Amygdala (tissue), 56 donors: ENCODE measurements around the gene TMPRSS13.
"Not testable (repeated sequence)": the region's sequence is repeated elsewhere in the genome, so short reads cannot be mapped to it uniquely, and the experiment has no call there.

Experiments
- DNase-seq, 56 donors: peaks; one replicate each; lab custom pipeline; 2025; lab: John Stamatoyannopoulos, UW

The TMPRSS13 gene

DNA sequence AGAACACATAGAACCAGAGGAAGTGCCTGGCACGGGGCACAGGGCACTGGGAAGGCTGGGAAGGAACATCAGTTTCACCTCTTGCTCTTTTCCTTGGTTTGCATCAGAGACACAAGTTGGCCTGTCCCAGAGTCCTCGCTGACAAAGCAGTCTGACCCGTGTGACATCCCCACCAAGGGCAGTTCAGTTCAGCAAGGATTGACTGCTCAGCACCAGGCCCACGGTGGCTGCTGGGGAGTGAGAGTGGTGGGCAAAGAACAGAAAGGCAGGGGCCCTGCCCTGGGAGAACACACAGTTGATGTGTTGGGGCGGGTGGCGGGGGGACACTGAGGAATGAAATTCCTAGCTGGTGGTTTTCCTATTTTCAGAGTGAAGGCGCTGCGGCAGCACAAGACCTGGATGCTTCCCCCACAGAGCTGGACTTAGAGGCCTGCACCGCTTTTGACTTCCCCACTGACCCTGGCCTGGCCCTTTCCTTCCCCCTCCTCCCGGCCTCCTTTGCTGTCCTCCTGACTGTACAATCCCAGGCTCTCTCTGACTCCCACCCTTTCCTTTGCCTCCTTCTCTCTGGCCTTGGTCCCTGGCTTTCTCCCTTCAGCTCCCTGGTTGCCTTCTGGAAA lies 2.2 kb upstream of the TMPRSS13 start:
- no peak for DNase-seq

DNA sequence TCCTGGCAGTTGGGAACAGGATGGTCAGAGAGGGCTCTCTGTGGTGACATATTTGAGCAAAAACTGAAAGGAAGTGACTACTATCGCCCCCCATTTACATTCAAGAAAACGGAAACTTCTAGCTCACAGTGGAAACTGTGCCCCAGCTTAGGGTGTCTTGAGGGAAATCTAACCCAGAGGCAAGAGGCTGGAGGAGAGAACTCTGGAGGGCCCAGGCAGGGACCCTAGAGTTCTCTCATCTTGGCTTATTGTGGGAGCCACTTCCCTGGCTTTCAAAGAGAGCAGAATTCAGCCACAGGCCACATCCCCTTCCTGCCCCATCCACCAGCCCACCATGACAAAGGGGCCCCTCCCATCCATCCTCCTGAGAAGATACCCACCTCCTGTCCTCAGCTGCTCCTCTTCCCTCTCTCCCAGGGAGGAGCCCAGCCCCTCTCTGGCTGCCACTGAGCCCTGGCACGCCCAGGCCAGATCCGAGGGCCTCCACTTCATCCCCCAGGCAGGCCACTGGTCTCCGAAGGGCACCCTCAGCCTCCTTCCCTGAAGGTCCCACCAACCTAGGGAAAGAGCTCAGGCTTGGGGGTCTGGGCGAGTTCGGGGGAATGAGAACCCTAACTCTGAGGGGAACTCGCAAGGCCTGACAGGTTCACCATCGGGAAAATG lies 1.6 kb upstream of the TMPRSS13 start:
- no peak for DNase-seq

DNA sequence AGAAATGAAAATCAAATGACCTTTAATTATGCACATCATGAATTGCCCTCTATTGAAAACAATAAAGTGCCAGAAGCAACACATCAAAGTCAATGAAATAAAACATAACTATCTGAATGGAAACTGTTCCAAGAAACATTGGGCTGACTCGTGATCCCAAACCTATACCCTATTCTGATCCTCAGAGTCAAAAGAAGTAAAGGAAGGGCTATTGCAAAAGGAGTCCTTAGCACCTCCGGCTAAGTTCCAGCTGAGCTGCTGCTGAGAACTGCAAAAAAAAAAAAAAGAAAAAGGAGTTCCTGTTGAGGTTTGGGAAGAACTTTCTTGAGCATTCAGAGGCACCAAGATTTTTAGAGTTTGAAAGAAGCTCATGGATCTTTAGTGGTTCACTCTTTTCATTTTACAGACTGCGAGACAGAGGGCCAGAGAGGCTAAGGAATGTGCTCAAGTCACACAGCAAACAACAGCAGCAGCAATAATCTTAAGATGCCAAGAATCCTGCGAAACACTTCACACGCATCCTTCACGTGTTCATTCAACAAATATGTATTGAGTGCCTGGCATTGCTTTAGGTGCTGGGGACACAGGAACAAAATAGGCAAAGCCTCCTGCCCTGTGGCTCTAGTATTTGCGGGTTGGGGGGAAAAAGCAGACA lies 841 bp upstream of the TMPRSS13 start:
- no peak for DNase-seq

DNA sequence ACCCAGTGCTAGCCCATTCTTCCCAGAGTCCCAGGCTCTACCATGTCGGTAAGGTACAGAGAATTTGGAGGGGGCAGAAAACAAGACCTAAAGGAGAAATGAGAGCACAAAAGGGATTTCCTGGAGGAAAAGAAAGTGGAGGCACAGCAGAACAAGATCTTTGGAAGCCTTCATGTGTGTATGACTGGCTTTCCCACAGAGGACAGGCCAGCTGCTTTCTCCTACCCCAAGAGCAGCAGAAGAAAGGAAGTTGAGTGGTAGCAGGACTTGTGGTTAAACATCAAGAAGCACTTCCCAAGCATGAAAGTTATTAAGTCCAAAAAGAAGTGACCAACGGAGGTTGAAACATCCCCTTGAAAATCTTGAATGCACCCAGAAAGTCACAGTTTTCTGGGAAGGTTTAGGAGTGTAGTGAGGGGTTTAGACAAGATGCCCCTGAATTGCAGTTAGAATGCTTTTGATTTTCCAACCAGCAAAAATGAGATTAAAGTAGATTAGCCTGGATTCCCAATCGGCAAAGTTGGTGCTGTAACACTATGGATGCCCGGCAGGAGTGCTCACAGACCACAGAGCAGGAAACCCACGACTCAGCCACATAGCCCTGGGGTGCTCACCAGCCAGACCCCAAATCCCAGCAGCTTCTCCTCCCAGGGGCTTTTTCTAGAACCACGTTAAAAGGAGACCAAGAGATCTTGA lies 608 bp downstream of the TMPRSS13 start:
- no peak for DNase-seq

DNA sequence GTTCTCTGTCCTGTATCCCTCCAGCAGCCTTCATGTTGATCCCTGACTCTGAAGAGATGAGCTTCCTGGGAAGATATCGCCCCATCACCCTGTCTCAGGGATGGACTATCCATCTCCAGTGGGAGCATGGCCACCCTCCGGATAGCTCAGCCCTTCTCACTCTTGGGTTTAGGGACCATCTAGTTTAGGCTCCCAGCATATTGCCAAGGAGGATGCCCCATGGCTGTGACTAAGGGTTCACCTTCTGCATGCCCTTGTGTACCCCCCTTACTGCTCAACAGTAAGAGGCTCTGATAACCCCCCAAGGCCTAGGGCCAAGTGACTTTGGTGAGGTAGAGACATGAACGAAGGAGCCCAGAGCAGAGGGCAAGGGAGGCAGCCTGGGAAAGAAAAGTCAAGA lies 1.3 kb downstream of the TMPRSS13 start:
- DNase-seq: no peak

GRCh38 chr11:117926166-117926565 lies 3.0 kb downstream of the TMPRSS13 start:
- not testable (repeated sequence) for DNase-seq

GRCh38 chr11:117925198-117925925 lies 3.8 kb downstream of the TMPRSS13 start:
- no peak for DNase-seq

DNA sequence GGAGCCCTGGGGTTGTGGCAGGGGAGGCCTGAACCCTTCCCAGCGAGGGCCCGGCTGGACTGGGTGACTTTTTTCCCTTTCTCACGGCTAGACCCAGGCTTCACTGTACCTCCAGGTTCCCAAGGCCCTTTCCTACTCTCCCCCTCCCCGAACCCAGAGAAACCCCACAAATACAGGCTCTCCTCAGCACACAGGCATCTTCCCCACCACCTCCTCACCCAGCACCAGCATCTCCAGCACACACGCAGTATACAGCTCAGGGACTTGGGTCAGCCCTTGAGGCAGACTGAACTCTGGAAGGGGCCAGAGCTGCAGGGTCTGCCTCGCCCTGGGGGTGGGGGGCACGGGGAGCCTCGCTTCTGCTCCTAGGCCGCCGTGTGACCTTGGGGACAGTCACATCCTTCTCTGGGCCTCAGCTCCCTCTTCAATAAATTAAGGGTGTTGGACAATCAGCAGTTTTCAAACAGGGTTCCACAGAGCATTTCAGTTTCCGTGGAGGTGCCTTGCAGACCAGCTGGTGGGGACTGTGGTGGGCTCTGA lies 4.5 kb downstream of the TMPRSS13 start:
- DNase-seq: no peak

DNA sequence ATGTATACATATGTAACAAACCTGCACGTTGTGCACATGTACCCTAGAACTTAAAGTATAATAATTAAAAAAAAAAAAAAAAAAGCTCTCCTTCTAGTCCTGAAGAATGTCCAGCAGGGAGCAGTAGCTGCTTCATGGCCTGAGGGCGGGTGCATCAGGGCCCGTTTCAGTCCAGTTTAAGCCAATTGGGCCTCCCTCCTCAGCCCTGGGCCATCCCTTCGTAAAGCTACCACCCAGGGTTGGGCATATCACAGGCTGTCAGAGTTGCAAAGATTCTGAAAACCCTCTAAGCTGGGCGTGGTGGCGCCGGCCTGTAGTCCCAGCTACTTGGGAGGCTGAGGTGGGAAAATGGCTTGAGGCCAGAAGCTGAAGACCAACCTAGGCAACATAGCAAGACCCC lies 5.4 kb downstream of the TMPRSS13 start:
- no peak for DNase-seq

DNA sequence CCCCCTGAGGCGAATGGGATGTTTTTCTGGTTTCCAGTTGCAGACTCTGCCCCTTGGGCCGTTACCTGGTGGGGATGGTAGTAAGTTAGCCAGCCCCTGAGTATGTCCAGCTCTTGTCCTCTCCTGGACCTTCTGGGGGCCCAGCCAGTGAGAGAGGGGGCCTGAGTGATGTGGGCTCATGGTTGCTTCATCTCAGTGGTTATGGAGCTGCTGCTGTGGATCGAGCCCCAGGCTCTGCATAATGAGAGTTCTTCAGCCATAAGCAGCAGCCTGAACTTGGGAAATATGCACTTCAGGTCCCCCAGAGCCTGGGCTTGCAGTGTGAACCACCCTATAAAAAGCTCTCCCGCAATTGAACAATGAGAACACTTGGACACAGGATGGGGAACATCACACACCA lies 5.9 kb downstream of the TMPRSS13 start:
- DNase-seq: no peak

DNA sequence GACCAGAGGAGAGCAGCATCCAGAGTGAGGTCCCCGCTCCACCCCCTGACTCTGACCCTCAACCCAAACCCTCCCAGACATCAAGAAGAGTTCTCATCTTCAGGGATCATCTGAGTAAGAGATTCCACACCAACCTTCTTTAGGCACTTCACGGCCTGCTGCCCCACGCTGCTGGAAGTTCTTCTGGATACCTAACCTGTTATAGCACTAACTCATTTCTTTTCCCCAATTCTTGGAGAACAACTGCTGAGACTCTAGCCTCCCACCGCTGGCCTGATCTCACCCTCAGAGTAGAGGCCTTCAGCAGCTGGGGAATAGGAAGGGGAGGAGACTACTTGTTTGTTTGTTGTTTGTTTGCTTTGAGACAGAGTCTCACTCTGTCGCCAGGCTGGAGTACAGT lies 7.3 kb downstream of the TMPRSS13 start:
- no peak for DNase-seq

GRCh38 chr11:117921456-117921855 lies 7.7 kb downstream of the TMPRSS13 start:
- DNase-seq: no peak

GRCh38 chr11:117919781-117920221 lies 9.4 kb downstream of the TMPRSS13 start:
- no peak for DNase-seq

DNA sequence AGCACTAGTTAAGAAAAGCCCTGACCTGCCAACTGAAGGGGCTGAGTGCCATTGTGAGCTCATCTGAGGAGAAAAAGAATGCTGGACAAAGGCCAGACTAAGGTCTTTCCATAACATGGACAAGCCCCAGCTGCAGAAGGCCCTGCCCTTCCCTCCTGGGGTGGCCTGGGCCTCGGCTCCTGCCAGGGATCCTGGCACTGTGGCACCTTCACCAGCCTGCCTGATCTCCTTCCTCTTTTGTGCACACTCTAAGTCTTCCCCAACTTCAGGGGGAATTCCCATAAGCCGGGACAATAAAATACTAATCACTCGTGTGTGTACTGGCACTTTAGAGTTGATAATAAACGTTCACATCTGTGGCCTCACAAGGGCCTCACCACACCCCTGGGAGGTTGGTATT lies 9.9 kb downstream of the TMPRSS13 start:
- DNase-seq: no peak

GRCh38 chr11:117918366-117919255 lies 10.6 kb downstream of the TMPRSS13 start:
- DNase-seq: no peak

DNA sequence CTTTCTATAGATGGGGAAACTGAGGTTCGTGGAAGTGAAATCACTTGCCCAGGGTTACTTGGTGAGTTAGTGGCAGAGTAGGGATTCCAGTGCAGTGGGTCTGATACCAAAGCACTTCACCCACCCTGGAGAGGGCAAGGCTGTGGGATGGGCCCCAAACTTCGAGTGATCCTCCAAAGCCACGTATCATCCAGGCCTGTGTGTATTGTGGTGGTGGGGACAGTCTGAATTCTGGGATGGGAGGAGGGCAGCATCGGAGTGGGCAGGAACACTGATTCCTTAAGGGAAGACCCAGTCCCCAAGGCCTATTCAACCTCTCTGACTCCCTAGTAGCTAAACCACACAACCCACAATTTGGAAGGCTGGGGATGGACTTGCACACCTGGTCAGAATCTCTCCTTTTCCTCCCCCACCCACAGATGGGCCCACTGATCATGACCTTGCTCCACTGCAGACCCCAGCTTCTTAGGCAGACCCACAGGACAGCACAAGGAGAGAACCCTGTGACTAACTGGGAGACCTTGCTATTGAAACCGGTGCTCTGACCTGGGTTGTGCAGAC lies 11.5 kb downstream of the TMPRSS13 start:
- no peak for DNase-seq

DNA sequence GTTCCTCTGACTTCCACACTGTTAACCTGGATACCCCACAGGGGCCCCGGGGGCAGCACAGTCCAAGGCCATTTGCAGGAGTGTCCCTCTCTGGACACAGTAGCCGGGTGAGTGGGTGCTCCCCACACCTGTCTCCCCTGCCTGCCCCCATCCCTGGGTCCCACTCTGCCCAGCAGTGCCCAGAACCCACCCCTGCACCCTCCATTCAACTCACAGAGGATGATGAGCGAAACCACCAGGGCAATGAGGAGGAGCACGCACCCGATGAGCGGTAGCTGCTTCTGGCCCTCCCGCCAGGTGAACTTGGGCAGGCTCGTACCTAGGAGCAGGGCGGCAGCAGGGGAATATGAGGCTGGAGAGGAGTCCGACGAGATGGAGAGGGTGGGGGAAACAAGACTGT lies 12.2 kb downstream of the TMPRSS13 start:
- DNase-seq: no peak

GRCh38 chr11:117915672-117916235 lies 13.4 kb downstream of the TMPRSS13 start:
- DNase-seq: no peak
